ENCODE measurements around the gene TNS1. TPM values are rescaled to one million over a fixed set of nuclear protein-coding genes. Genes with fewer than 3 reads are reported as not detected.
A peak's percentile ranks its signal among the peaks of the same experiment; 100 is the strongest.

The TNS1 gene
- total and polyA plus RNA-seq, 9 of the 15 experiments (the other 6 are each of a cell fraction or from before 2014, with no cell fraction given): 0.13 to 2.7 (median 0.77) TPM

GRCh38 chr2:217926801-217927200 lies 76.0 kb downstream of the TNS1 start (continued):
- TF ChIP-seq RBFOX2 (IDR thresholded peaks at IDR 0.05; ENCODE audit: low read depth, low read length) (no peak), RHOXF2B (CRISPR knock-in tag; conservative IDR thresholded peaks at IDR 0.05) (no peak)

- no peak for FAIRE-seq
- 4% methylated on average over 5 of the region's 5 CpGs for WGBS (ENCODE audit: insufficient coverage, low coverage, missing lambda C conversion rate)
- no peak overlapping the region for H2AFZ ChIP-seq (ENCODE audit: low read depth, low read length)
These were observed 78.4 kb downstream of the TNS1 start for GRCh38 chr2:217924346-217924901.

More at GRCh38 chr2:217924346-217924901, 78.4 kb downstream of the TNS1 start:
- Histone ChIP-seq H3K9me1 (ENCODE audit: control insufficient read depth, insufficient read depth, low read length) (no peaks in the 10 kb centered on the region), H3K9ac (ENCODE audit: insufficient read depth in 1 of 2, low read depth in 2 of 2, low read length in 2 of 2) (no peak overlapping the region), H4K20me1 (replicated peaks; ENCODE audit: control insufficient read depth, insufficient read depth, low read length) (no peaks in the 10 kb centered on the region; the same call in 1 of the 2 replicates), H3K4me3 (no peak overlapping the region), H3K4me2 (ENCODE audit: insufficient read depth, low read length) (no peak overlapping the region), H3K36me3 (ENCODE audit: control insufficient read depth, insufficient read depth, low read length) (no peaks in the 10 kb centered on the region), H3K4me1 (replicated peaks in 1 of 2; ENCODE audit: control insufficient read depth in 2 of 2, insufficient read depth in 2 of 2, low read length in 2 of 2) (no peaks in the 10 kb centered on the region), H3K79me2 (ENCODE audit: control insufficient read depth, insufficient read depth, low read length) (no peaks in the 10 kb centered on the region), H3K27me3 (ENCODE audit: control insufficient read depth in 2 of 2, insufficient read depth in 2 of 2, low read length in 2 of 2) (peaks cover 0 to 24% of the 10 kb centered on the region in 2 experiments; a peak in 3 of 5 replicates), H3K9me3 (replicated peaks; ENCODE audit: control insufficient read depth, insufficient read depth, low read depth, low read length) (no peaks in the 10 kb centered on the region), H3K27ac (ENCODE audit: extremely low read depth, low read depth, low read length) (no peak overlapping the region)
- TF ChIP-seq ZNF316 (IDR thresholded peaks at IDR 0.05) (0 out of 2 replicates have a peak, but pooled peaks have one; percentile 8), ZNF79 (CRISPR knock-in tag; IDR thresholded peaks at IDR 0.05; ENCODE audit: low read depth) (no peak), ZKSCAN1 (IDR thresholded peaks at IDR 0.05; ENCODE audit: low read depth, low read length) (peak; percentile 79)
- BruUV-seq (replicated peaks): no TSS peak
- DNase-seq (ENCODE audit: extremely low read depth in 1 of 4, low spot score in 3 of 4) (no peak), ATAC-seq (no peak)
- POLR2A ChIA-PET: no interaction called here
- CTCF ChIA-PET (ENCODE audit: low intra/inter-chr PET ratio): no interaction called here
- intact Hi-C loops (cut with micrococcal nuclease): no loop called here
- in situ Hi-C loops (cut with MboI): no loop called here

Measured in K562 (cell line).